ENCODE data around the gene TEX11. TPM values are rescaled to one million over a fixed set of nuclear protein-coding genes. Genes with fewer than 3 reads are reported as not detected.
A peak's percentile ranks its signal among the peaks of the same experiment; 100 is the strongest.
"Not testable (repeated sequence)": the region's sequence is repeated elsewhere in the genome, so short reads cannot be mapped to it uniquely, and the experiment has no call there.

TEX11 gene
- total RNA-seq, 4 donors from 2014 or later: not detected

- no peak for TF ChIP-seq POLR2A (IDR thresholded peaks at IDR 0.05)
- TF ChIP-seq CTCF (IDR thresholded peaks at IDR 0.05): no peak
Measured at GRCh38 chrX:70806081-70806480, 102.4 kb downstream of the TEX11 start.

GRCh38 chrX:70796742-70797141 lies 111.8 kb downstream of the TEX11 start:
- H3K27me3 ChIP-seq; H3K4me3 ChIP-seq; H3K4me1 ChIP-seq; H3K36me3 ChIP-seq; intact Hi-C loops (cut with DNase I); H3K27ac ChIP-seq; H3K9me3 ChIP-seq; DNase-seq: not testable (repeated sequence)
- 38 to 55% methylated on average over 1 of the region's 1 CpG for WGBS, 2 donors

More at GRCh38 chrX:70806081-70806480, 102.4 kb downstream of the TEX11 start:
- Histone ChIP-seq H3K9me3 (no peaks in the 10 kb centered on the region), H3K4me1 (no peaks in the 10 kb centered on the region), H3K27me3 (peaks cover 0 to 5% (median 0%) of the 10 kb centered on the region in 4 donors), H3K27ac (no peak overlapping the region), H3K4me3 (no peak overlapping the region), H3K36me3 (no peaks in the 10 kb centered on the region)
- intact Hi-C loops (cut with DNase I): no loop called here
- no peak for DNase-seq
- 73 to 75% methylated on average over 4 to 8 of the region's 8 CpGs for WGBS, 2 donors

GRCh38 chrX:70774223-70774622 lies 134.3 kb downstream of the TEX11 start:
- 23 to 40% methylated on average over 2 of the region's 2 CpGs for WGBS, 2 donors
- Histone ChIP-seq H3K27me3 (no peaks in the 10 kb centered on the region), H3K4me1 (no peaks in the 10 kb centered on the region), H3K27ac (no peak overlapping the region), H3K4me3 (no peak overlapping the region), H3K36me3 (no peaks in the 10 kb centered on the region), H3K9me3 (no peaks in the 10 kb centered on the region)
- no peak for TF ChIP-seq POLR2A (IDR thresholded peaks at IDR 0.05)
- TF ChIP-seq CTCF (IDR thresholded peaks at IDR 0.05): no peak
- DNase-seq: no peak
- intact Hi-C loops (cut with DNase I): no loop called here

- Histone ChIP-seq H3K4me1 (no peaks in the 10 kb centered on the region), H3K9me3 (no peaks in the 10 kb centered on the region), H3K27me3 (no peaks in the 10 kb centered on the region), H3K4me3 (no peak overlapping the region), H3K27ac (no peak overlapping the region), H3K36me3 (no peaks in the 10 kb centered on the region)
- peak in 3 of 6 experiments; percentile 30 to 46 (median 44) for TF ChIP-seq CTCF (IDR thresholded peaks at IDR 0.05)
- TF ChIP-seq POLR2A (IDR thresholded peaks at IDR 0.05): no peak
- no peak for DNase-seq
- intact Hi-C loops (cut with DNase I): no loop called here
- 17% methylated on average over 3 of the region's 3 CpGs for WGBS, 2 donors
Measured at GRCh38 chrX:70769659-70770227, 138.8 kb downstream of the TEX11 start.

- intact Hi-C loops (cut with DNase I): no loop called here
Measured at GRCh38 chrX:70762285-70762684, 146.2 kb downstream of the TEX11 start.

More at GRCh38 chrX:70762285-70762684, 146.2 kb downstream of the TEX11 start:
- Histone ChIP-seq H3K4me3 (no peak overlapping the region), H3K4me1 (no peaks in the 10 kb centered on the region), H3K27me3 (no peaks in the 10 kb centered on the region), H3K27ac (no peak overlapping the region), H3K36me3 (no peaks in the 10 kb centered on the region), H3K9me3 (no peaks in the 10 kb centered on the region)
- TF ChIP-seq POLR2A (IDR thresholded peaks at IDR 0.05) (no peak), CTCF (IDR thresholded peaks at IDR 0.05) (no peak)
- 28 to 30% methylated on average over 7 of the region's 10 CpGs for WGBS, 2 donors
- DNase-seq: no peak

Data from esophagus squamous epithelium (tissue), 5 donors.